ENCODE measurements around the gene TNFSF9. TPM values are rescaled to one million over a fixed set of nuclear protein-coding genes. Genes with fewer than 3 reads are reported as not detected.

The TNFSF9 gene
- total RNA-seq, 1 donor from 2014 or later, result 0.28 TPM

GRCh38 chr19:6494438-6495036, 36.3 kb upstream of the TNFSF9 start:
- H3K4me3 Mint-ChIP-seq, result no peak overlapping the region
- Histone ChIP-seq H3K36me3 (no peaks in the 10 kb centered on the region), H3F3A (ENCODE audit: low read depth) (no peaks in the 10 kb centered on the region), H2AFZ (replicated peaks) (no peak overlapping the region), H3K9ac (no peak overlapping the region), H3K4me1 (no peaks in the 10 kb centered on the region), H3K4me2 (no peak overlapping the region), H3K27ac (no peak overlapping the region), H3K27me3 (no peaks in the 10 kb centered on the region), H4K20me1 (ENCODE audit: low read depth) (no peaks in the 10 kb centered on the region), H3K4me3 (no peak overlapping the region), H3K9me3 (ENCODE audit: low read depth) (no peaks in the 10 kb centered on the region), H3K79me2 (ENCODE audit: low read depth) (no peaks in the 10 kb centered on the region)
- no peak overlapping the region for H3K27ac Mint-ChIP-seq
- peaks cover 18% of the 10 kb centered on the region for H3K27me3 Mint-ChIP-seq (ENCODE audit: insufficient read depth, low read depth)
- peaks cover 5% of the 10 kb centered on the region for H3K4me1 Mint-ChIP-seq
- H3K36me3 Mint-ChIP-seq, result no peaks in the 10 kb centered on the region
- no peak for DNase-seq (ENCODE audit: low spot score)
- peaks cover 5% of the 10 kb centered on the region for H3K9me3 Mint-ChIP-seq
- TF ChIP-seq, protein P1, sequence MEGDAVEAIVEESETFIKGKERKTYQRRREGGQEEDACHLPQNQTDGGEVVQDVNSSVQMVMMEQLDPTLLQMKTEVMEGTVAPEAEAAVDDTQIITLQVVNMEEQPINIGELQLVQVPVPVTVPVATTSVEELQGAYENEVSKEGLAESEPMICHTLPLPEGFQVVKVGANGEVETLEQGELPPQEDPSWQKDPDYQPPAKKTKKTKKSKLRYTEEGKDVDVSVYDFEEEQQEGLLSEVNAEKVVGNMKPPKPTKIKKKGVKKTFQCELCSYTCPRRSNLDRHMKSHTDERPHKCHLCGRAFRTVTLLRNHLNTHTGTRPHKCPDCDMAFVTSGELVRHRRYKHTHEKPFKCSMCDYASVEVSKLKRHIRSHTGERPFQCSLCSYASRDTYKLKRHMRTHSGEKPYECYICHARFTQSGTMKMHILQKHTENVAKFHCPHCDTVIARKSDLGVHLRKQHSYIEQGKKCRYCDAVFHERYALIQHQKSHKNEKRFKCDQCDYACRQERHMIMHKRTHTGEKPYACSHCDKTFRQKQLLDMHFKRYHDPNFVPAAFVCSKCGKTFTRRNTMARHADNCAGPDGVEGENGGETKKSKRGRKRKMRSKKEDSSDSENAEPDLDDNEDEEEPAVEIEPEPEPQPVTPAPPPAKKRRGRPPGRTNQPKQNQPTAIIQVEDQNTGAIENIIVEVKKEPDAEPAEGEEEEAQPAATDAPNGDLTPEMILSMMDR (IDR thresholded peaks at IDR 0.05), result no peak
- TF ChIP-seq EZH2 (IDR thresholded peaks at IDR 0.05) (no peak), EZH2phosphoT487 (IDR thresholded peaks at IDR 0.05) (no peak)

GRCh38 chr19:6495947-6496346, 34.9 kb upstream of the TNFSF9 start:
- no peak overlapping the region for H2AFZ ChIP-seq (replicated peaks)
- Mint-ChIP-seq H3K27ac (no peak overlapping the region), H3K4me1 (no peaks in the 10 kb centered on the region), H3K36me3 (no peaks in the 10 kb centered on the region), H3K4me3 (no peak overlapping the region), H3K9me3 (peaks cover 5% of the 10 kb centered on the region), H3K27me3 (ENCODE audit: insufficient read depth, low read depth) (peaks cover 18% of the 10 kb centered on the region)
- H3K4me3 ChIP-seq, result no peak overlapping the region
- H3K36me3 ChIP-seq, result no peaks in the 10 kb centered on the region
- no peaks in the 10 kb centered on the region for H4K20me1 ChIP-seq (ENCODE audit: low read depth)
- no peaks in the 10 kb centered on the region for H3F3A ChIP-seq (ENCODE audit: low read depth)
- H3K27me3 ChIP-seq, result peaks cover 4% of the 10 kb centered on the region
- H3K4me1 ChIP-seq, result no peaks in the 10 kb centered on the region
- H3K9me3 ChIP-seq (ENCODE audit: low read depth), result no peaks in the 10 kb centered on the region
- H3K27ac ChIP-seq, result no peak overlapping the region
- no peak for TF ChIP-seq EZH2phosphoT487 (IDR thresholded peaks at IDR 0.05)
- H3K79me2 ChIP-seq (ENCODE audit: low read depth), result no peaks in the 10 kb centered on the region
- H3K4me2 ChIP-seq, result no peak overlapping the region
- H3K9ac ChIP-seq, result no peak overlapping the region
- DNase-seq (ENCODE audit: low spot score), result no peak

GRCh38 chr19:6498294-6499036, 32.4 kb upstream of the TNFSF9 start:
- Histone ChIP-seq H3K4me2 (no peak overlapping the region), H4K20me1 (ENCODE audit: low read depth) (no peaks in the 10 kb centered on the region), H3K9me3 (ENCODE audit: low read depth) (no peaks in the 10 kb centered on the region), H3K27ac (no peak overlapping the region), H3K9ac (no peak overlapping the region), H2AFZ (replicated peaks) (no peak overlapping the region), H3K27me3 (peaks cover 27% of the 10 kb centered on the region), H3F3A (ENCODE audit: low read depth) (no peaks in the 10 kb centered on the region), H3K4me3 (no peak overlapping the region), H3K79me2 (ENCODE audit: low read depth) (no peaks in the 10 kb centered on the region), H3K4me1 (peaks cover 7% of the 10 kb centered on the region), H3K36me3 (no peaks in the 10 kb centered on the region)
- no peak for TF ChIP-seq EZH2 (IDR thresholded peaks at IDR 0.05)
- TF ChIP-seq, protein P1 (IDR thresholded peaks at IDR 0.05), result no peak
- TF ChIP-seq EZH2phosphoT487 (IDR thresholded peaks at IDR 0.05), result no peak
- no peaks in the 10 kb centered on the region for H3K9me3 Mint-ChIP-seq
- H3K36me3 Mint-ChIP-seq, result no peaks in the 10 kb centered on the region
- H3K27ac Mint-ChIP-seq, result peak overlapping the region; percentile 91
- DNase-seq (ENCODE audit: low spot score), result no peak
- H3K4me1 Mint-ChIP-seq, result peaks cover 5% of the 10 kb centered on the region
- no peak overlapping the region for H3K4me3 Mint-ChIP-seq
- peaks cover 33% of the 10 kb centered on the region for H3K27me3 Mint-ChIP-seq (ENCODE audit: insufficient read depth, low read depth)
